ENCODE results near the gene POLR3E.

POLR3E gene

GRCh38 chr16:22320572-22321339 is 23.5 kb downstream of the POLR3E start:
- no peaks in the 10 kb centered on the region for H3K27me3 Mint-ChIP-seq
- peak overlapping the region in 1 of 2 donors; percentile 19 for H3K27ac Mint-ChIP-seq
- DNase-seq (no peak), ATAC-seq (no peak)
- no peaks in the 10 kb centered on the region for H3K9me3 Mint-ChIP-seq
- no peak overlapping the region for H3K4me3 Mint-ChIP-seq
- H3K4me1 Mint-ChIP-seq, result peaks cover 32% of the 10 kb centered on the region

DNA sequence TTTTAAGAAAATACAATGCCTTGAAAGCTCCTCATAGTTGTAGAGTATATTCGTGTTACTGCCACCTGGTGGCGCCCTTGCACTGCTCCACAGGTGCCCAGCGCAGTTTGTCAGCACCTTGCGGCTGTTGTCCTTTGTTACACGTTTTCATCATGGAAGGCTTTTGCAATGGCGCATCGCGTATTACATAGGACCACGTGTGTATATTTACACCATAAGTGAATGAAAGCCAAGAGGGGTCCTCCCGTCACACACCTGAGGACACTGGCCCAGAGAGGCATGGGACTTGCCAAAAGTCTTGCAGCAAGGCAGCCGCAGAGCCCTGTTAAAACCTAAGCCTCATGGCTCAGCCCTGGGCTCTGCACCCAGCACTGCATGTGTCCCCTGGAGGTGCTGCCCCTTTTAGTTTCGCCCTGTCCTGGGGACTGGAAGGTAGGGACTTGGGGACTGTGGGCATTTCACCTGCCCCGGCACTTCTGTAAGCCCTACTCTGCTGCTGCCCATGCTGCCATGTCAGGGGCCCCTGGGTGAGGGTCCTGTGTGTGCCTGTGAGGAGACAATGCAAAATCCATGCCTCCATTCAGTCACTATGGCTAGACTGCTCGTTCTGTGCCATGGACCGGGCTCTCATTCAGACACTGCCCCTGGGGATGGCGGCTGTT is 24.3 kb downstream of the POLR3E start:
- peak overlapping the region; percentile 20 to 65 for H3K27ac Mint-ChIP-seq
- peaks cover 32% of the 10 kb centered on the region for H3K4me1 Mint-ChIP-seq
- peak; percentile 82 for ATAC-seq
- H3K27me3 Mint-ChIP-seq, result no peaks in the 10 kb centered on the region
- no peaks in the 10 kb centered on the region for H3K9me3 Mint-ChIP-seq
- no peak overlapping the region for H3K4me3 Mint-ChIP-seq
- peak; percentile 60 to 70 for DNase-seq

DNA sequence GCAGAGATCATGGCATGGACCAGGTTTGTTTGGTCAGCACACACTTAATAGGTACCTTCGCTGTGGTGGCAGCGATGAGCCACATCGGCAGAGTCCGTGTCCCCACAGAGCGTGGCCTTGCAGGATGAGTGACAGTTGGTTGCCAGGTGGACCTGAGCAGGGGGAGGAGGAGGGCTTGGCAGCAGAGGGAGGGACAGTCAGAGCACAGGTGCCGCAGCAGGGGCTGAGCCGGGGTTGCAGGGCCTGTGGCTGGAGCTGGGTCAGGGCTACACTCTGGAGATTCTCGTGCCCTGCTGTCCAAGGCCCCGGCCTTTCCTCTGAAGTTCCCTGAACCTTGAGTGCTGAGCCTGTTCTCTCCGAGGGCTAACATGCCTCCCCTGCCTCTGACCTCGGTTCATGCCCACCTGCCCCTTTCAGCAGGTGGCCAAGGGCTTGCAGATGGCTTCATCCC is 24.8 kb downstream of the POLR3E start:
- no peak for DNase-seq
- Mint-ChIP-seq H3K27me3 (no peaks in the 10 kb centered on the region), H3K9me3 (no peaks in the 10 kb centered on the region), H3K4me1 (peaks cover 31% of the 10 kb centered on the region), H3K4me3 (no peak overlapping the region), H3K27ac (peak overlapping the region in 1 of 2 donors; percentile 80)
- ATAC-seq, result no peak

- Mint-ChIP-seq H3K4me3 (no peak overlapping the region), H3K4me1 (peaks cover 28% of the 10 kb centered on the region), H3K27me3 (no peaks in the 10 kb centered on the region), H3K9me3 (no peaks in the 10 kb centered on the region), H3K27ac (peak overlapping the region in 1 of 2 donors; percentile 80)
- ATAC-seq, result no peak
- DNase-seq, result no peak
These were observed 25.5 kb downstream of the POLR3E start for GRCh38 chr16:22322741-22323140.

GRCh38 chr16:22323173-22323958 is 26.2 kb downstream of the POLR3E start:
- Mint-ChIP-seq H3K4me1 (peaks cover 28% of the 10 kb centered on the region), H3K9me3 (no peaks in the 10 kb centered on the region), H3K4me3 (no peak overlapping the region), H3K27ac (peak overlapping the region; percentile 33 to 85), H3K27me3 (no peaks in the 10 kb centered on the region)
- ATAC-seq (no peak), DNase-seq (peak in 1 of 2 donors; percentile 7)

DNA sequence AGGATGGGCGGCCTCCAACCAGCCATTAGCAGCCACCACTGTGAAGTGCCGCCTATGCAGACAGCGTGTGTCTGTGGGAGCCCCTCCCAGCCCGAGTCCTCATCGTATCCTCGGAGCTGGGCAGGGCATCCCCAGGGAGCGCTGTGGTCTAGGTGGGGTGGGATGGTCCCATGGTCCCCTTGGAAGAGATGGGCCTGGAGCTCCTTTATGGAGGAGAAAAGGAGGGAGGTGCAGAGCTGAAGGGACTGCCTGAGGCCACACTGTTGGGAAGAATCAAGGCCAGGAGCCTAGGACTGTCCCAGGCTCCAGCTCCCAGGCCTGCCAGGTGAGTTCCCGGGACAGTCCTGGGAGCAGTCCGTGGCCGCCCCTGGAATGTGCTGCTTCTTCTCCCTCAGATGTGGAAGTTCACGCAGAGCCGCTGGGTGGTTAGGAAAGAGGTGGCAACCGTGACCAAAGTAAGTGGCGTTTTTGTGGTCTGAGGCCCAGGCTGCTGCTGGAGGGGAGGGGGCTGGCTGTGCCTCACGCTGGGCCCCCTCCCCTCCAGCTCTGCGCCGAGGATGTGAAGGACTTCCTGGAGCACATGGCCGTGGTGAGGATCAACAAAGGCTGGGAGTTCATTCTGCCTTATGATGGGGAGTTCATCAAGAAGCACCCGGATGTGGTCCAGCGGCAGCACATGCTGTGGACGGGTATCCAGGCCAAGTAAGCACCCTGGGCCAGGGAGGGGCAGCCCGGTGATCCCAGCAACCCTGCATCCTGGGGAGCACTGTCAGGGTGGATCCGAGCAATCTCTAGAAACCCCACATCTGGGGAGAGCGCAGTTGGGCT is 27.0 kb downstream of the POLR3E start:
- Mint-ChIP-seq H3K4me1 (peaks cover 28% of the 10 kb centered on the region), H3K27ac (peak overlapping the region; percentile 82 to 85), H3K27me3 (no peaks in the 10 kb centered on the region), H3K9me3 (no peaks in the 10 kb centered on the region), H3K4me3 (no peak overlapping the region)
- DNase-seq (peak in 1 of 2 donors; percentile 9), ATAC-seq (no peak)

DNA sequence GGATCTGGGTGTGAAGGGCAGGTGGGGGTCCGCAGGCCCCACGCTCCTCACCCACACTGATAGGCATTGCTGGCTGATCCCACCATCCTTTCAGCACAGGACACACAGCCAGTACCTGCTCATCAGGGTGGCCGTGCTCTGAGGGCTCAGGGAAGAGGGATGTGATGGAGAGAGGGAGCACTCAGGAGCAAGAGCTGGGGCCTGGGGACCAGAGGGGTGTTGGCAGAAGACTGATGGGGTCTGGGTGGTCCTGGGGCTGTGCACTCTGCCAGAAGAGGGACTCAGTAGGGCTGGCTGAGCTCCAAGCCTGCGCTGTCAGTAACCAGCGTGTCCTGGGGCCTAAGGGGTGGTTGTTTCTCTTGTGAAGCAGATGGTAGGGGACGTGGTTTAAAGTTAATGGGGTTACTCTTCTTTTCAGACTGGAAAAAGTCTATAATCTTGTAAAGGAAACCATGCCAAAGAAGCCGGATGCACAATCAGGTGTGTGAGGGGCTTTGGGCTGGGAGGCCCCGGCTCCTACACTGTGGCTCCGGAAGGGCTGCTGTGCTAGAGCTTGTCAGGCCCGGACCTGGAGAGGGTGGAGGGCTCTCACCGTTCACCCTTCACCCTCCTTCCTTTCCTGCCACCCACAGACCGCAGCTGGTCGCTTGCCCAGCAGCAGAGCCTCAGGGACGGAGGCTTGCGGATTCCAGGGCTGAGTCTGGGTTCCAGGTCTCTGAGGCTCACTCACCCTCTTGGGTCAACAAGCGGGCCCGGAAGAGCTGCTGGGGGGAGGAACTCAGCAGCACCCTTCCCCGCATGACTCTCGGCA is 27.8 kb downstream of the POLR3E start:
- Mint-ChIP-seq H3K4me1 (peaks cover 28% of the 10 kb centered on the region), H3K9me3 (no peaks in the 10 kb centered on the region), H3K4me3 (no peak overlapping the region), H3K27me3 (no peaks in the 10 kb centered on the region), H3K27ac (peak overlapping the region; percentile 82 to 90)
- DNase-seq, result no peak
- no peak for ATAC-seq

- H3K9me3 Mint-ChIP-seq, result no peaks in the 10 kb centered on the region
- no peak overlapping the region for H3K4me3 Mint-ChIP-seq
- no peaks in the 10 kb centered on the region for H3K27me3 Mint-ChIP-seq
- DNase-seq (peak in 1 of 2 donors; percentile 7), ATAC-seq (no peak)
- H3K27ac Mint-ChIP-seq, result peak overlapping the region in 1 of 2 donors; percentile 90
- H3K4me1 Mint-ChIP-seq, result peaks cover 24% of the 10 kb centered on the region
These were observed 28.6 kb downstream of the POLR3E start for GRCh38 chr16:22325598-22326368.

DNA sequence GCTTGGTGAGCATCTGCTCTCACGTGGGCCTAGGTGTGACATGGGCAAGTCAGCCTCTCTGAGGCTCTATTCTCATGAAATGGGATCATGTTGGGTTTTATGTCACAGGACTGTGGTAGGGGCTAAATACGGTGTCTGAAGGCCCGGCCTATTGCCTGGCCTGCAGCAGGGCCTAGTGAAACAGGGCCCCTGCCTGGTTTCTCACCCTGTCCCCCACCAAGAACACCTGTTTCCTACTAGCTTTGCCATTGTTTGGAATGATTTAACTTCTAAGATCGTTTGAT is 29.1 kb downstream of the POLR3E start:
- DNase-seq (peak in 1 of 2 donors; percentile 5), ATAC-seq (no peak)
- Mint-ChIP-seq H3K27me3 (no peaks in the 10 kb centered on the region), H3K4me1 (peaks cover 19% of the 10 kb centered on the region), H3K9me3 (no peaks in the 10 kb centered on the region), H3K27ac (peak overlapping the region in 1 of 2 donors; percentile 42), H3K4me3 (no peak overlapping the region)

DNA sequence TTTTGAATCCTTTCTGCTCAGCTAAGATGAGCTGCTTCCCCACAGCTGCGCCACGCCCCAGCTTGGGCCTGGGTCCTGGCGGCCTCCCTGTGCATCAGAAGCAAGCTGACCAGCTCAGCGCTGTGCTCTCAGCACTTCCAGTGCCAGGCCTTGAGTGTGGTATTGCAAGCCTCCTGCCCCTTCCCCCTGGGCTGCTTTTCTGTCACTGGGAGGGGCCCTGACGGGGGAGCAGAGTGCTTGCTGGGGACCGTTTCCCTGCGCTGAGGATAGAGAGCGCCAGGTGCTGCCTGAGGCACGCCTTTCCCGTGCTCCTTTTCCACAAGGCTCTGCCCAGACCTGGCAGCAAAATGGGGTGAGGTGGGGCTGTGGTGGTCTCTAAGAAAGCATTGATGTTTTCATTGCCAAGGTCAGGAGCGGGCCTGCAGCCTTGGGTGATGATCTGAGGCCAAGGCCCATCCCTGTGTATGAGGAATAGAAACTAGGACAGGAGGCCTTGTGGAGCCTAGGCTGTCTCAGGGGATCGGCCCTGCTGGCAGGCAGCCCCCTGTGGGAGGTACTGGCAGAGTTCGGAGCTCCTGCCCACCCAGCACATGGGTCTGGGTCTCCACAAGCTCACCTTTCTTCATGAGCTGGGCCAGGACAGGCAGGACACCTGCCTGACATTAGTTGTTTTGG is 29.7 kb downstream of the POLR3E start:
- Mint-ChIP-seq H3K27me3 (no peaks in the 10 kb centered on the region), H3K9me3 (no peaks in the 10 kb centered on the region), H3K27ac (peak overlapping the region; percentile 69 to 93), H3K4me1 (peaks cover 19% of the 10 kb centered on the region), H3K4me3 (no peak overlapping the region)
- ATAC-seq (no peak), DNase-seq (peak in 1 of 2 donors; percentile 5)

GRCh38 chr16:22327446-22327775 is 30.2 kb downstream of the POLR3E start:
- DNase-seq, result no peak
- ATAC-seq, result no peak
- no peak overlapping the region for H3K4me3 Mint-ChIP-seq
- peaks cover 16% of the 10 kb centered on the region for H3K4me1 Mint-ChIP-seq
- peak overlapping the region; percentile 23 to 69 for H3K27ac Mint-ChIP-seq
- no peaks in the 10 kb centered on the region for H3K27me3 Mint-ChIP-seq
- no peaks in the 10 kb centered on the region for H3K9me3 Mint-ChIP-seq

GRCh38 chr16:22328081-22328725 is 31.0 kb downstream of the POLR3E start:
- Mint-ChIP-seq H3K4me3 (no peak overlapping the region), H3K4me1 (peaks cover 12% of the 10 kb centered on the region), H3K9me3 (no peaks in the 10 kb centered on the region), H3K27ac (peak overlapping the region; percentile 23 to 69), H3K27me3 (no peaks in the 10 kb centered on the region)
- no peak for DNase-seq
- ATAC-seq, result no peak

DNA sequence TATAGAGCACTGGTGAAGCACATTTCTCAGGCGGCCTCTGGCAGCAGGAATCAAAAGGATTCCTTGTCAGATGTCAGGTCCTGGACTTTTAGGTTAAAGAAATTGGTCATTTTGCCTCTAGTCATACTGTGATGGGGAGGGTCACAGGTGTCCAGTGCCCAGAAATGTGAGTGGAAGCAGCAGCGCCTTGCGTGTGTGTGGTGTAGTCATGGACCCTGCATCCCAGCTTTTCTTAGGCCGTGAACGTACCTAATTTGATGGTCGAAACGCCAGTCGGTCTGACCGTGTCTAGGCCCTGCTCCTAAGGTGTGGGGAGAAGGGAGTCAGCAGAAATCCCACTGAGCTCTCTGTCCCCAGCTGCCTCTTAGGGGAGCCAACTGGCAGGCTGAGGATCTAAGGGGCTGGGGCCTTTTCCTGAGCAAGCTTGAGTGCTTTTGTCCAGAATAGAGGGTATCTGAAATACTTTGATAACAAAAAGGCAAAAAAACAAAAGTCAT is 32.0 kb downstream of the POLR3E start:
- peak overlapping the region in 1 of 2 donors; percentile 34 for H3K27ac Mint-ChIP-seq
- H3K9me3 Mint-ChIP-seq, result no peaks in the 10 kb centered on the region
- peaks cover 8% of the 10 kb centered on the region for H3K4me1 Mint-ChIP-seq
- H3K4me3 Mint-ChIP-seq, result no peak overlapping the region
- DNase-seq, result no peak
- no peaks in the 10 kb centered on the region for H3K27me3 Mint-ChIP-seq
- no peak for ATAC-seq
